SW480 (cell line): ENCODE results near the gene TIE1.
A peak's percentile ranks its signal among the peaks of the same experiment; 100 is the strongest.

Experiments
- DNase-seq: peaks from one replicate; pipeline ENCODE4 v3.0.0-alpha.2; 2016; ENCODE audit warnings: low spot score

The TIE1 gene

DNA sequence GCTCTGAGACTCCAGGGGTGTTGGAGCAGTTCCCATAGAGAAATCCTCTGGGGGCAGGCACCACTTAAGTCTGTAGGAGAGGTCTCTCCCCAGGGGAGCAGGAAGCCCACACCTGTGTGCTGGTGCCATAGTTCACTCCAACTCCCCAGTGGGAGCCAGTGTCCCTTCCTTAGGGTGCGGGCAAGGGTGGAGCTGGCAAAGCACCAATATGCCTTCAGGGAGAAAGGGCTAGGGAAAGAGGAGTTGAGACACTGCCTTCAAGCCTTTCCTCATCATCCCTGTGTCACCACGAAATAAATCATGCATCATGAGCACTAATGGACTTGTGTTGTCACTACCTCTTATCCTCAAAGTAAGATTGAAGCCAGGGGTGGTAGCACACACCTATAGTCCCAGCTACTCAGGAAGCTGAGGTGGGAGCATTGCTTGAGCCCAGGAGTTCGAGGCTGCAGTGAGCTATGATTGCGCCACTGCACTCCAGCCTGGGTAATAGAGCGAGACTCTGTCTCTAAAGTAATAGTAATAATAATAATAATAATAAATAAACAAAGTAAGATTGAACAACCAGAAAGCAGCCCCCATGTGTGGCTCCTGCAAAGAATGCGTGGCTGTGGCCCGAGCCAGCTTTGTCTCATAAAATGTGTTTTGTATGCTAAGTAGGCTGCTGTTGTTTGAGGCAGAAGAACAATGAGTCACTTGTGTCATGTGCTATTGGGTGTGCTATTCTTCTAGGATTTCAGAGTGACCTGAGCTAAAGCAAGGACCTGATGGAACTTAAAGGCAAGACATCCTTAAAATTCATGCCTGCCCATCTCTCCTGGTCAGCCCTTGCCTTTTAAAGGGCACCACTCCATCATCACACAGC, 6.7 kb upstream of the TIE1 start:
- peak; percentile 54 for DNase-seq

DNA sequence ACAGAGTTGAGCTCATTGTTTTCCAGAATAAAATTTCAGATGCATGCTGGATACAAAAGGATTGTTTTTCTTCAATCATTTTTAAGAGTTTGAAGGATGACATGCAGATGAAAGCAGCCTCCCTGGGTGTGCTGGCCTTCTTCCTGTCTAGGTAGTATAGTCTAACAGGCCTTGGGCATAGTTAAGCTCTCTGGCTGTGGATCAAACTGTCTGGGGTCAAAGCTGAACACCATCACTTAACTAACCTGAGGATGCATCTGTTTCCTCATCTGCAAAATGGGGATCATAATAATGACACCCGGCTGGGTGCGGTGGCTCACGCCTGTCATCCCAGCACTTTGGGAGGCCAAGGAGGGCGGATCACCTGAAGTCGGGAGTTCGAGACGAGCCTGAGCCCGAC, 6.0 kb upstream of the TIE1 start:
- no peak for DNase-seq

DNA sequence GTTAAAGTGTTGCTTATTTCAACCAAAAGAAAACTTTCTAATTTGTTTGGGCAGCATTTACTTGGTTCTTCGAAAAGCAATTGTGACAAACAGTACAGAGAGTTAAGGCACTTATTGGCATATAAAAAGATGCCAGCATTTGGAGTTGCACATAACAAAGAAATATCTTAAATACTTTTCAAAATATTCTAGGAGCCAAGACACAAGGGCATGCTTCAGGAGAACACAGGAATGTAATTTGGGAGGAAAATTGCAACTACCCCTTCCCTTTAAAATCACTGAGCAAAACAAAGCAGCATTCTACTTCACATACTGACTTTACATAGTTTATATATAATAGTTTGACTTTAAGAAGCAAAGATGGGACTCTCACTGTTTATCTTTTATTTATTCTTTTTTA, 4.6 kb upstream of the TIE1 start:
- DNase-seq = no peak

DNA sequence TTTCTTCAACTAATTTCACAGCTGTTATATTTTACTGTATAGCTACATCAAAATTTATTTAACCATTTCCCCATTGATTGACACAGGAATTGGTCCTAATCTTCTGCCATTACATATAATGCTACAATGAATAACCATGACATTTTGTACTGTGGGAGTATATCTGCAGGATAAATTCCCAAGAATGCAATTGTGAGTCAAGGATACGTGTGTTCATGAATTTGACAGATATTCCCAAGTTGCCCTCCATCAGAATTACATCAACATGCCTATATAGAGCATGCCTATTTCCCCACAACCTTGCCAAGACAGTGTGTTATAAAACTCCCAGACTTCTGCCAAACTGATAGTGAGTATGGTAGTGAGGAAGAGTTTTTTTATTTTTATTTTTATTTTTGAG, 2.7 kb upstream of the TIE1 start:
- DNase-seq = no peak

DNA sequence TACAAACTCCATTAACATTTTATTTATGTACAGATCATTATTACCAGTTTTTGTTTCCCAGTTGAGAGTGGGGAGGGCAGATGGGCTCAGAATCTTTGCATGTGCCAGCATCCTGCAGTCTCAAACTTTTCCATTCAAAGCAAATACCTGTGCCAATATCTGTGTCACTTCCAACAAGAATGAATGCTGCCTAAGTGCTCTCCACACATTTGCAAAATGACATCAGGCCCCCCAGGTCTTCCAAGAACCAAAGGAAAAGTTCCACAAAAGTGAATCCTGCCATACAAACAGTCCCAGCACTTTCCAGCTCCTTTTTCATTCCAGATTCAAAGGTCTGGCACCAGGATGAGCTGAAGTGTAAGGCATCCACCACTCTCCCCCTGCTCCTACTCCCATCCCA, 1.7 kb upstream of the TIE1 start:
- no peak for DNase-seq

DNA sequence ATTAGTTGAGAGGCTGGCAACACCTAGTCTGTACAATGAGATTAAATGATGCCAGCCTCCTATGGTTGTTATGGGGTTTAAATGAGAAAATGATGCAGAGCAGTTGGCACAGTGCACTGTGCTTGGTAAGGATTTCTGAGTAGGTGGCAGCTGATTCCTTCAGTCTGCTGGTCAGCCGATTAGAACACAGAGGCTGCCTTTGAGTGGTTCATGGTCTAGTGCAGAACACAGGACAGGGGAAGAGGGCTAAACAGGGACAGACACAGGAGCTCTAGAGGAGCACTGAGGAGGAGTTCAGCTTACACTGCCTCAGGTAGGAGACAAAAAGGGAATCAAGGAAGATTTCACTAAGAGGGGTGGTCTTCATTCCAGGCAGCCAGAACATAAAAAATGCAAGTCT, 1.4 kb downstream of the TIE1 start:
- DNase-seq = no peak

DNA sequence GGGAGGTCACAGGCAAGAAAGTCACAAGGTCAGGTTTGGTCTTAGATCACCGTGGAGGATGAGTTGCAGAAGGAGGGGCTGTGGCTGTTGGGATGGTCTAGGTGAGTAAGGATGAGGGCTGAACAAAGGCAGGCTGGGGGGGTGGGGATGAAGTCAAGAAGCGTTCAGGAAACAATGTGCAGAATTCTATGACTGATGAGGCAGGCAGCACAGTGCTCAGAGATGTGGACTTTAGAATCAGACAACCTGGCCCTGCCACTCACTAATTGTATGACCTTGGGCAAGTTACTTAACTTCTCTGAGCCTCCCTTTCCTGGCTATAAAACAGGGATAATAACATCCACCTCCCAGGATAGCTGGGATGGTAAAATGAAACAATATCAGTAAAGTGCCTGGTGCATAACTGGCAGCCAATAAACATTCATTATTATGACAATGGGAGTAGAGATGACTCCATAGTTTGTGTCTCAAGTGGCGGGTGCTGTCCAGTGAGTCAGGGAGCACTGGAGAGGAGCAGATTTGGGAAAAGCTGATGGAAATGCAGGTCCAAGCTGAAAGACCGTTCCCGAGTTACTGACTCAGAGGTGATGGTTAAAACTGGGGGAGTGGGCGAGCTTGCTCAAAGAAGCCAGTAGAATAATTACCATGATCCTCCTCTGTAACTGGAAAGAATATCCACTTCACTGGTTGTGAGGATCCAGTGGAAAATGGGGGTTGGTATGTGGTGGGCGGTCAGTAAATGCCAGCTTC, 2.1 kb downstream of the TIE1 start:
- no peak for DNase-seq

DNA sequence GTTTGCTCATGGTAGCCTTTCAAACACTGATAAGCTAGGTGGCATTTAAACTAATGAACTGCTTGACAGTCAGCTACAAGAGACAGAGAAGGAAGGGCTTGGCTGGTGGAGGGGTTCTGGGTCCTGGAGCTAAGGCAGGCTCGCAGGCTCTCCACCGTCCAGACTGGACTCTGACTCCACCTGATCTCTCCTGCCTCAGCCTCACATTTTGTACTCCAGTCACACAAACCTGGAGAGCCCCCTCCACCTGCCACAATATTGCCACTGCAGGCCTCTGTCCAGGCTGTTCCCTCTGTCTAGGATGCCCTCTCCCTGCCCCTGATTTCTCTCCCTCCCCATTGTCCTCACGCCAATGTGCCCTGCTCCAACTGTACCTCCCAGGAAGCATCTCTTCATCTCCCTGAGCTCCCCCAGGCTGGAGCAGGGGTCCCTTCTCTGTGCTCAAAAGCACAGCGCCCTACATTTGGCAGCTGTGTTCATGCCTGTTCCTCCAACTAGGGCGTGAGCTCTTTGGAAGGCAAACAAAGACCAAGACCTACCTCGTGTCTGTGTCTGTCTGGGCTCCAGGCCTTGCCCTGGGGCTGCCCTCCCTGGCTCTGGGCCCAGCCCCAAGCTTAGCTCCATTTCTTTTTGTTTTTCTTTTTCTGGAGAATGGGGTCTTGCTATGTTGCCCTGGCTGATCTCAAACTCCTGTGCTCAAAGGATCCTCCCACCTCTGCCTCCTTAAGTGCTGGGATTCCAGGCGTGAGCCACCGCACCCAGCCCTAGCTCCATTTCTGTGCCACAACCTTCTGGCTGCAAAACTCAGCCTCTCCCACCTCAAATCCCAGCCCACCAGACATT, 2.9 kb downstream of the TIE1 start:
- no peak for DNase-seq

DNA sequence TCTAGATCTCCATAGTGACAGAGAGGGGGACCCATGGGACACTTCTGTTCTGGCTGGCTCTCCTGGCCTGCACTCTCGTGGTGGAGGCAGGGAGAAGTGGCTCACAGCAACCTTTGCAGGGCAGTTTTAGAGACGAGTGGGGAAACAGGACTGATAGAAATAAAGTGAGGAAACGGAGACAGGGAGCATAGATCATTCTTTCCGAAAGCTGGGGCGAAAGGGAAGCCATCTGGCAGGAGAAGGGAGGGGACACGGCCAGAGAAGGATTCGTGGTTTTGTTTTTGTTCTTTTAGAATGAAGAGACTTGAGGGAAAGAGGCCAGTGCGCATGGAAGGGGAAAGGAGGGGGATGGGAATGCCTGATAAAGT, 3.5 kb downstream of the TIE1 start:
- no peak for DNase-seq

DNA sequence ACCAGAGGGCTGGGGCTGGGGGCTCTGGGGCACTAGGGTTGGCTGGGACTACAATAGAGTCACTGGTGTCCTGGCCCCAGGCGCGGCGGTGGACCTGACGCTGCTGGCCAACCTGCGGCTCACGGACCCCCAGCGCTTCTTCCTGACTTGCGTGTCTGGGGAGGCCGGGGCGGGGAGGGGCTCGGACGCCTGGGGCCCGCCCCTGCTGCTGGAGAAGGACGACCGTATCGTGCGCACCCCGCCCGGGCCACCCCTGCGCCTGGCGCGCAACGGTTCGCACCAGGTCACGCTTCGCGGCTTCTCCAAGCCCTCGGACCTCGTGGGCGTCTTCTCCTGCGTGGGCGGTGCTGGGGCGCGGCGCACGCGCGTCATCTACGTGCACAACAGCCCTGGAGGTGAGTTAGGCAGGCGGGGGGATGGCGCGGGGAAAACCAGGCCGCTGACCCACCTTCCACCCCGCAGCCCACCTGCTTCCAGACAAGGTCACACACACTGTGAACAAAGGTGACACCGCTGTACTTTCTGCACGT, 4.1 kb downstream of the TIE1 start:
- DNase-seq = no peak

DNA sequence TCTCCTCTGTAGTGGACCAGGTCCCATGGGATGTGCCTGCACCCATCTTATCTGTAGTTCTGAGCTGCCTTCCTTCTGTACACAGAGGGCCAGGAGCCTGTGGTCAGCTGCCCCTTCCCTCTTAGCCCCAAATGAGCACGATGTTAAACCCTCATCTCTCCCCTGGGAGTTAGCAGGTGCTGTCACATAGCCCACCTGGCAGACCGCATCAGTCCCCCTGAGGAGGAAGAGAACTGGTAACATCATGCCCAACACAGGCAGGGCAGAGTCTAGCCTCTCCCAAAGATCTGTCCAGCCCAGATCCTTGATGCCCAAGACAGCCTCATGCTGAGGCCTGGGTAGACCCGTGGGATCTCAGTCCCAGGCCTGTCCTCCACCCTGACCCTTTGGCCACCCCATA, 4.7 kb downstream of the TIE1 start:
- no peak for DNase-seq

DNA sequence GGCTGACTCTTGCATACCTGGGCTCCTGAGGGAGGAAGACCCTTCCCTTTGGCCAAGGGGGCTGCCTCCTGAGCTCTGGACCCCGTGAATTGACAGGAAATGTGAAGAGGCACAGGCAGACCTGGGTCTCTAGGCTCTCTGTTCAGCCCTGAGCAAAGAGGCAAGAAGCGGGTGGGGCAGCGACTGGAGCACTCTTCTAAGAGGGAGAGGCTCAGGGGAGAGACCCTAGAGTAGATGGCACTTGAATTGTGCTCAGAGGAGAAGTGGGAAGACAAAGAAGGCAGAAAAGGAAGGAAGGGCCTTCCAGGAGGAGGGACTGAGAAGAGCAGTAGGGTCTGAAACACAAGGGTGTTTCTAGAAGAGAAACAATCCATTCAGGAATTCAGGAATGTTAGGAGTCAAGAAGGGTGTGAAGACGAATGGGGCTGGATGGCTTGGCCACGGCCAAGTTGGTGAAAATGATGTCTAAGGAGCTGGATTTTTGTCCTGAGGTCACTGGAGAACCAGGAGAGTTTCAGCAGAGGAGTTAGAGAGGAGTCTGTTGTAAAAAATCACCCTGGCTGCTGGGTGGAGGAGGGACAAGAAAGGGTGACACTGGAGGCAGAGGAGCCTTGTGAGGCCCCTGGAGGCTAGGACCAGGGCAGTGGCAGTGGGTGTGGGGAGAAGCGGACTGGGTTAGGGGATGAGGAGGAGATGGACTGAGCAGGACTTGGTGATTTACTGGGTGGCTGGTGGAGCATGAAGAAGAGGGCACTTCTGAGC, 5.3 kb downstream of the TIE1 start:
- DNase-seq = no peak

DNA sequence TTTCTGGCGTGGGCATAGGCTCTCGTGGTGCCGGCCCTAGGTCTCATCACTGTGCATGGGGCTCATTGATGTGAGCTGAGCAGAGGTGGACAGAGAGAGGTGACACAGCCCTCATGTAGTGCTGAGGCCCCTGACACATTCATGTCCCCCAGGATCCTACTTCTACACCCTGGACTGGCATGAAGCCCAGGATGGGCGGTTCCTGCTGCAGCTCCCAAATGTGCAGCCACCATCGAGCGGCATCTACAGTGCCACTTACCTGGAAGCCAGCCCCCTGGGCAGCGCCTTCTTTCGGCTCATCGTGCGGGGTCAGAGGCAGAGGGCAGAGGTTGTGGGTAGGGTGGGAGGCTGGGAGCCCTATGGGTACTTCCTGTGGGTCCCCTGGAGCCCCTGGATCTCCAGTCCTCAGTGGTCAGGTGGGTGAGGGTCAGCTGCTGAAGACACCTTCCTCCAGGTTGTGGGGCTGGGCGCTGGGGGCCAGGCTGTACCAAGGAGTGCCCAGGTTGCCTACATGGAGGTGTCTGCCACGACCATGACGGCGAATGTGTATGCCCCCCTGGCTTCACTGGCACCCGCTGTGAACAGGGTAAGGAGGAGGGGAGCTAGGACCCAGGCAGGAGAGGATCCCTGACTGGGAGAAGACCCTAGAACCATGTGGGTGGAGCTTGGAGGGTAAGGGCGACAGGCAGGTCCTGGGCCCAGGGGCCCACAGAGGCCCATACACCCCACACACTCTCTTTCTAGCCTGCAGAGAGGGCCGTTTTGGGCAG, 6.1 kb downstream of the TIE1 start:
- no peak for DNase-seq

DNA sequence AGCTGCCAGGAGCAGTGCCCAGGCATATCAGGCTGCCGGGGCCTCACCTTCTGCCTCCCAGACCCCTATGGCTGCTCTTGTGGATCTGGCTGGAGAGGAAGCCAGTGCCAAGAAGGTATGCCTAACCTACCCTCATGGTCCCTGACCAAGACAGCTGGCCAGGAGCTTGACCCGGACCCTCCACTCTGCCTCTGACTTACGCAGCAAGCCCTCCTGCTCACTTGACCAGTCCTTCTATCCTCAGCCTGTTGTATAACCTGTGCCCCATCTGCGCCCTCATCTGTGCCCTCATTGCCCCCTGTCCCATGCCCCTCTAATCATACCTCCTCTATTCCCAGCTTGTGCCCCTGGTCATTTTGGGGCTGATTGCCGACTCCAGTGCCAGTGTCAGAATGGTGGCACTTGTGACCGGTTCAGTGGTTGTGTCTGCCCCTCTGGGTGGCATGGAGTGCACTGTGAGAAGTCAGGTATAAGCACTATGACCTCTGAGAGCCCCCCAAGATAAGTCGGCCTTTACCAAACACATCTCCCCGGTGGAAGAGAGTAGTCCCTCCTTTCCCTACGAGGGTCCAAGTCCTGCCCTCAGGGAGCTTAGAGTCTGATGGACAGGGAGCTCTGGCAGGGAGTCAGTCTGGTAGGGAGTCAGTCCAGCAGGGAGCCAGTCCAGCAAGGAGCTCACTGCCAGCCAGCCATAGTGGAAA, 6.8 kb downstream of the TIE1 start:
- no peak for DNase-seq

DNA sequence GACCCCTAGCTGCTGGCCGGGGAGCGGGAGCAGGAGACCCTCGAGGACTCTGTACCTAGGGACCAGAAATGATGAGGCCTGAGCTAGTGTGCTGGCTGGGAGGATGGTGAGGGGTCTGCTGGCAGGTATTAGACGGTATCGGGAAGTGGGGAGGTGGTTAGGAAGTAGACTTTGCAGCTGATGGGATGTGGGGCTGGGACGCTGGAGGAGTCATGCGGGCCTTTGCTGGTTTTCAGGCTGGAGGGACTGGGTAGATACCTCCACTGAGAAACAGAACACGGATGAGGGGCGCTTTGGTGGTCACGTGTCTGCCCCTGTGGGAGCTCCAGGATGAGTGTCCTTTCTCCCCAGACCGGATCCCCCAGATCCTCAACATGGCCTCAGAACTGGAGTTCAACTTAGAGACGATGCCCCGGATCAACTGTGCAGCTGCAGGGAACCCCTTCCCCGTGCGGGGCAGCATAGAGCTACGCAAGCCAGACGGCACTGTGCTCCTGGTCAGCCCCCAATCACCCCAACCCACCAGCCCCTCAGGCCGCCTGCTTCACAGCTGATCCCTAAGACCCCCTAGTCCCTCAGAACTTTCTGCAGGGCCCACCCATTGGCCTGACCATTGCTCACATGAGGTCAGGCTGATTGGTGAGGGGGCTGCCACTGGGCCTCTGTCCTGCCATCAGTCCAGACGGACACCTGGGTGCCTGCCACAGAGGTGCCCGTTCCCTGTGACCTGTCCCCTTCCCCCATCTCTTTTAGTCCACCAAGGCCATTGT, 8.0 kb downstream of the TIE1 start:
- no peak for DNase-seq

DNA sequence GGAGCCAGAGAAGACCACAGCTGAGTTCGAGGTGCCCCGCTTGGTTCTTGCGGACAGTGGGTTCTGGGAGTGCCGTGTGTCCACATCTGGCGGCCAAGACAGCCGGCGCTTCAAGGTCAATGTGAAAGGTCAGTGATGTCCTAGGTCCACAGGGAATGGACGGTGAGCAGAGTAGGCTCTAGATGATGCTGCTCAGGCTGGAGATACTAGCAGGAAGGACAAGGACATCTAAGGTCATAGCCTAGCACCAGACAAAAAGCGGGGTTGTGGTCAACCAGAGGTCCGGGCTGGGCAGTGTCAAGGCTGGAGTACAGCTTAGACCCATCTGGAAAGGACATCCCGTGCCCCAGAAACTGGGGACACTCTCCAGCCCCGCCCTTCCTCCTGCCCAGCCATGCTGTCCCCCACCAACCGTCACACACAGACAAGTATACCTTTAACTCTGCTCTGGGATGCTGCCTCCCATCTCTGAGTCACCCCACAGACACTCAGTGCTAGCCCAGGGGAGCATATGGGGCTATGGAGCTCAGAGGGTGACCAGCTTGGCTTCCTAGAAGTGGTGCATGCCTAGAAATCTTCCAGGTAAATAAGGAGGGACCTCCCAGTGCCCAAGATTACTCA, 8.7 kb downstream of the TIE1 start:
- DNase-seq = no peak

DNA sequence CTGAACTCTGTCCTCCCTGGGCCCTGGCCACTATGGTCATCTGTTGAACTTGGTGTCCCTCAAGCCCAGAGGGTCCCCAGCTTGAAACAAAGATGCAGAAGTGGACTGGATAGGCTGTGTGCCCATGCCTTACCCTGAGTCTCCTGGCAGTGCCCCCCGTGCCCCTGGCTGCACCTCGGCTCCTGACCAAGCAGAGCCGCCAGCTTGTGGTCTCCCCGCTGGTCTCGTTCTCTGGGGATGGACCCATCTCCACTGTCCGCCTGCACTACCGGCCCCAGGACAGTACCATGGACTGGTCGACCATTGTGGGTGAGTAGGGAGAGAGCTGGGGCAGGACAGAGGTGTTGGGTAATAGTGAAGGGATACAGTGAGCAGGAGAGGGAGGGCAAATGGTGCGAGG, 10.7 kb downstream of the TIE1 start:
- no peak for DNase-seq

DNA sequence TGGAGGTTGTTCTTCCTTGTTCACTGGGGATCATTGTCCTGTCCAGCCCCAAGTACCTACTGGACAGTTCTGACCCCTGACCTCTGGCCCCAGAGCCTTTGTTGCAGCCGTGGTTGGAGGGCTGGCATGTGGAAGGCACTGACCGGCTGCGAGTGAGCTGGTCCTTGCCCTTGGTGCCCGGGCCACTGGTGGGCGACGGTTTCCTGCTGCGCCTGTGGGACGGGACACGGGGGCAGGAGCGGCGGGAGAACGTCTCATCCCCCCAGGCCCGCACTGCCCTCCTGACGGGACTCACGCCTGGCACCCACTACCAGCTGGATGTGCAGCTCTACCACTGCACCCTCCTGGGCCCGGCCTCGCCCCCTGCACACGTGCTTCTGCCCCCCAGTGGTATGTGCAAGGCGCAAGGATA, 11.4 kb downstream of the TIE1 start:
- no peak for DNase-seq
